ENCODE measurements around the gene RAP1GAP. TPM values are rescaled to one million over a fixed set of nuclear protein-coding genes. Genes with fewer than 3 reads are reported as not detected.

The RAP1GAP gene
- total RNA-seq, 1 experiment from 2014 or later, result 7.2 TPM

GRCh38 chr1:21670059-21670881, 1.1 kb upstream of the RAP1GAP start:
- Histone ChIP-seq H3K4me1 (peaks cover 9% of the 10 kb centered on the region; the same call in 1 of the 2 replicates), H3K27me3 (replicated peaks; ENCODE audit: control insufficient read depth, insufficient read depth, low read length) (no peaks in the 10 kb centered on the region), H3K9me3 (no peaks in the 10 kb centered on the region), H3K4me3 (ENCODE audit: low read depth, low read length) (peak overlapping the region; percentile 60), H3K36me3 (ENCODE audit: control insufficient read depth, insufficient read depth, low read length) (no peaks in the 10 kb centered on the region)
- no peak for DNase-seq
- CTCF ChIA-PET, result interaction anchor here (1.3 kb wide), 1 partner anchor 11 kb away, joined by 3 read pairs; no protein-coding TSS in a partner anchor
- TF ChIP-seq, protein P1, sequence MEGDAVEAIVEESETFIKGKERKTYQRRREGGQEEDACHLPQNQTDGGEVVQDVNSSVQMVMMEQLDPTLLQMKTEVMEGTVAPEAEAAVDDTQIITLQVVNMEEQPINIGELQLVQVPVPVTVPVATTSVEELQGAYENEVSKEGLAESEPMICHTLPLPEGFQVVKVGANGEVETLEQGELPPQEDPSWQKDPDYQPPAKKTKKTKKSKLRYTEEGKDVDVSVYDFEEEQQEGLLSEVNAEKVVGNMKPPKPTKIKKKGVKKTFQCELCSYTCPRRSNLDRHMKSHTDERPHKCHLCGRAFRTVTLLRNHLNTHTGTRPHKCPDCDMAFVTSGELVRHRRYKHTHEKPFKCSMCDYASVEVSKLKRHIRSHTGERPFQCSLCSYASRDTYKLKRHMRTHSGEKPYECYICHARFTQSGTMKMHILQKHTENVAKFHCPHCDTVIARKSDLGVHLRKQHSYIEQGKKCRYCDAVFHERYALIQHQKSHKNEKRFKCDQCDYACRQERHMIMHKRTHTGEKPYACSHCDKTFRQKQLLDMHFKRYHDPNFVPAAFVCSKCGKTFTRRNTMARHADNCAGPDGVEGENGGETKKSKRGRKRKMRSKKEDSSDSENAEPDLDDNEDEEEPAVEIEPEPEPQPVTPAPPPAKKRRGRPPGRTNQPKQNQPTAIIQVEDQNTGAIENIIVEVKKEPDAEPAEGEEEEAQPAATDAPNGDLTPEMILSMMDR (IDR thresholded peaks at IDR 0.05; ENCODE audit: insufficient read depth in 1 of 2, low read depth in 1 of 2, low read length in 1 of 2, severe bottlenecking in 1 of 2, unreplicated experiment in 1 of 2), result no peak
- POLR2A ChIA-PET, result interaction anchor here (0.6 kb wide), 1 partner anchor 113 kb away, joined by 4 read pairs; the partner anchor contains the start of gene USP48
- Mint-ChIP-seq H3K4me3 (ENCODE audit: unreplicated experiment) (peak overlapping the region; percentile 77), H3K27me3 (ENCODE audit: insufficient read depth, unreplicated experiment) (no peaks in the 10 kb centered on the region), H3K36me3 (ENCODE audit: insufficient read depth, unreplicated experiment) (peaks cover 26% of the 10 kb centered on the region), H3K27ac (ENCODE audit: unreplicated experiment) (peak overlapping the region; percentile 50), H3K9me3 (ENCODE audit: unreplicated experiment) (no peaks in the 10 kb centered on the region), H3K4me1 (ENCODE audit: low read depth, unreplicated experiment) (no peaks in the 10 kb centered on the region)
- intact Hi-C loops (cut with micrococcal nuclease; ENCODE audit: unreplicated experiment), result loop anchor here (10.0 kb wide), 1 partner anchor 115 kb away; the partner anchor contains the start of gene USP48
- no TSS peak for BruUV-seq (replicated peaks)

GRCh38 chr1:21668951-21669257, 253 bp downstream of the RAP1GAP start:
- ChIA-PET CTCF (interaction anchor here (1.3 kb wide), 1 partner anchor 9 kb away, joined by 3 read pairs; no protein-coding TSS in a partner anchor), POLR2A (interaction anchor here (0.6 kb wide), 2 partner anchors 1059 to 1675 kb away, joined by 3 to 4 read pairs; partner anchors contain the start of gene HNRNPR)
- DNase-seq, result no peak
- Mint-ChIP-seq H3K27ac (ENCODE audit: unreplicated experiment) (no peak overlapping the region), H3K36me3 (ENCODE audit: insufficient read depth, unreplicated experiment) (peaks cover 26% of the 10 kb centered on the region), H3K27me3 (ENCODE audit: insufficient read depth, unreplicated experiment) (no peaks in the 10 kb centered on the region), H3K9me3 (ENCODE audit: unreplicated experiment) (no peaks in the 10 kb centered on the region), H3K4me3 (ENCODE audit: unreplicated experiment) (peak overlapping the region; percentile 77), H3K4me1 (ENCODE audit: low read depth, unreplicated experiment) (no peaks in the 10 kb centered on the region)
- Histone ChIP-seq H3K4me3 (ENCODE audit: low read depth, low read length) (peak overlapping the region; percentile 60), H3K4me1 (peaks cover 9% of the 10 kb centered on the region; the same call in 1 of the 2 replicates), H3K9me3 (no peaks in the 10 kb centered on the region), H3K27me3 (replicated peaks; ENCODE audit: control insufficient read depth, insufficient read depth, low read length) (no peaks in the 10 kb centered on the region), H3K36me3 (ENCODE audit: control insufficient read depth, insufficient read depth, low read length) (no peaks in the 10 kb centered on the region)
- TF ChIP-seq, protein P1 (IDR thresholded peaks at IDR 0.05; ENCODE audit: insufficient read depth in 1 of 2, low read depth in 1 of 2, low read length in 1 of 2, severe bottlenecking in 1 of 2, unreplicated experiment in 1 of 2), result no peak
- intact Hi-C loops (cut with micrococcal nuclease; ENCODE audit: unreplicated experiment), result no loop called here
- BruUV-seq (replicated peaks), result no TSS peak

GRCh38 chr1:21668232-21668950, 766 bp downstream of the RAP1GAP start:
- H3K9me3 Mint-ChIP-seq (ENCODE audit: unreplicated experiment), result no peaks in the 10 kb centered on the region
- TF ChIP-seq, protein P1 (IDR thresholded peaks at IDR 0.05; ENCODE audit: insufficient read depth in 1 of 2, low read depth in 1 of 2, low read length in 1 of 2, severe bottlenecking in 1 of 2, unreplicated experiment in 1 of 2), result no peak
- H3K36me3 Mint-ChIP-seq (ENCODE audit: insufficient read depth, unreplicated experiment), result peaks cover 26% of the 10 kb centered on the region
- Histone ChIP-seq H3K27me3 (replicated peaks; ENCODE audit: control insufficient read depth, insufficient read depth, low read length) (no peaks in the 10 kb centered on the region), H3K36me3 (ENCODE audit: control insufficient read depth, insufficient read depth, low read length) (no peaks in the 10 kb centered on the region), H3K9me3 (no peaks in the 10 kb centered on the region), H3K4me3 (ENCODE audit: low read depth, low read length) (peak overlapping the region; percentile 60), H3K4me1 (peaks cover 9% of the 10 kb centered on the region; the same call in 1 of the 2 replicates)
- ChIA-PET POLR2A (interaction anchor here (0.6 kb wide), 2 partner anchors 1059 to 1676 kb away, joined by 3 to 4 read pairs; partner anchors contain the start of gene HNRNPR), CTCF (no interaction called here)
- H3K27me3 Mint-ChIP-seq (ENCODE audit: insufficient read depth, unreplicated experiment), result no peaks in the 10 kb centered on the region
- no peaks in the 10 kb centered on the region for H3K4me1 Mint-ChIP-seq (ENCODE audit: low read depth, unreplicated experiment)
- H3K27ac Mint-ChIP-seq (ENCODE audit: unreplicated experiment), result no peak overlapping the region
- no TSS peak for BruUV-seq (replicated peaks)
- intact Hi-C loops (cut with micrococcal nuclease; ENCODE audit: unreplicated experiment), result no loop called here
- H3K4me3 Mint-ChIP-seq (ENCODE audit: unreplicated experiment), result peak overlapping the region; percentile 77
- DNase-seq, result no peak
